DMS53 (cell line): Measurements from ENCODE around the gene MAU2.
"Not testable (repeated sequence)": the region's sequence is repeated elsewhere in the genome, so short reads cannot be mapped to it uniquely, and the experiment has no call there.

Source experiments
- DNase-seq: peaks from one replicate; lab custom pipeline; 2025; lab: John Stamatoyannopoulos, UW

Gene MAU2

DNA sequence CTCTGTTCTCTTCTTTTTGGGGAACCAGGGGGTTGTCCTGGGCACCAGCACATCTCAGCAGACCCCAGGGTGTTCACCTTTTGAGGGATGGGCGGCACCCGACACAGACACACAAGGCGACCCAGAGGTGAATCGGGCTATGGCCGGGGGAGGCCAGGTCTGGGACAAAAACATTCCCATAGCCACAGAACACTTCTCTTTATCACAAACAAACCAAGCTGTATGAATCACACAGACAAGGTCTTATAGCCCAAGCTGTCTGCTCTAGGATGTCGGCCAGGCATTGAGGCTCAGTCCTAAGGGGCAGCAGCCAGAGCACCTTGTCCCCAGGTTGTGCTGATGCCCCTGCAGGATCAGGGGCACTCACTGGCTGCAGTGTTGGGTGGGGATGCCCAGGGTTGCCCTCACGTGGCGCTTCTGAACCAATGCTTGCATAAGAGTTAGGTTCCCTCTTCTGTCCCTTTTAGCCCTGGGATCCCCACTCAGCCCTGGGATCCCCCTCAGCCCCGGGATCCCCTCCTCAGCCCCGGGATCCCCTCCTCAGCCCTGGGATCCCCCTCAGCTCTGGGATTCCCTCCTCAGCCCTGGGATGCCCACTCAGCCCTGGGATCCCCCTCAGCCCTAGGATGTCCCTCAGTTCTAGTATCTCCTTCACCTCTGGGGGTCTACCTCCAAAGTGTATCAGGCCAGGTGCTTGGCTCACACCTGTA, 26.9 kb downstream of the MAU2 start:
- DNase-seq: no peak

DNA sequence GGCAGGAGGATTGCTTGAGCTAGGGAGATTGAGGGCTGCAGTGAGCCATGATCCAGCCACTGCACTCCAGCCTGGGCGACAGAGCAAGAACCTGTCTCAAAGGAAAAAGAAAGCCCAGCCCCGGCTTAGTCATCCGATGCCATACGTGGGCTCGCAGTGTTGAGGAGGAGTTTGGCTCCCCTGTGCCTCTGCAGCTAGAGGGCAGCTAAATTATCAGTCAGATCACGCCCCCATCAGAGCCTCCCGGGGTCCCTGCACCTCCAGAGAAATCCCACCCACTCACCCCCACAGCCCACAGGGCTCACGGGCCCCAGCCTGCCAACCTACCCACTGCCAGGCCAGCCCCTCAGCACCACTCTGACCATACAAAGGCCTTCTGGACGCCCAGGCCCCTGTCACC, 27.6 kb downstream of the MAU2 start:
- DNase-seq: no peak

DNA sequence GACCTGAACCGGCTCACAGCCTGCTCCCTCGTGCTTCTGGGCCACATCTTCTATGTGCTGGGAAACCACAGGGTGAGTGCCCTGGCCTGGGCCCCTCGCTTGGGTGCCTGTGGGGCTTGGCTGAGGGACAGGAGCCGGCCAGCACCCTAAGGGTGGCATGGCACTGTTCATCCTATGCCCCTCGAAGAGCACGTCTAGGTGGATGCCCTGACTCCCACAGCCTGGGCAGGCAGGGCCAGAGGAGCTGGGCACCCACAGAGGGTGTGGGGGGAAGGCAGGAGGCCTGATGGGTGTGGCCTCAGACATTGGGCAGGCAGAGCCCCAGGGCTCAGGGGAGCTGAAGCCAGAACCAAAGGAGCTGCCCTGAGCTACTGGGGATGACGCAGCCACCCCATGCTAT, 28.7 kb downstream of the MAU2 start:
- DNase-seq: no peak

DNA sequence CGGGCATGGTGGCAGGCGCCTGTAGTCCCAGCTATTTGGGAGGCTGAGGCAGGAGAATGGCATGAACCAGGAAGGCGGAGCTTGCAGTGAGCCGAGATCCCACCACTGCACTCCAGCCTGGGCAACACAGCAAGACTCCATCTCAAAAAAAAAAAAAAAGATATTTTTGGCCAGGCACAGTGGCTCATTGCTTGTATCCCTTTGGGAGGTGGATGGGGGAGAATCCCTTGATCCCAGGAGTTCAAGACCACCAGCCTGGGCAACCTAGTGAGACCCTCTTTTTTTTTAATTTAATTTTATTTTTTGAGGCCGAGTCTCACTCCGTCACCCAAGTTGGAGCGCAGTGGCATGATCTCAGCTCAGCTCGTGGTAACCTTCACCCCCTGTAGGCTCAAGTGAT, 30.1 kb downstream of the MAU2 start:
- DNase-seq: not testable (repeated sequence)

DNA sequence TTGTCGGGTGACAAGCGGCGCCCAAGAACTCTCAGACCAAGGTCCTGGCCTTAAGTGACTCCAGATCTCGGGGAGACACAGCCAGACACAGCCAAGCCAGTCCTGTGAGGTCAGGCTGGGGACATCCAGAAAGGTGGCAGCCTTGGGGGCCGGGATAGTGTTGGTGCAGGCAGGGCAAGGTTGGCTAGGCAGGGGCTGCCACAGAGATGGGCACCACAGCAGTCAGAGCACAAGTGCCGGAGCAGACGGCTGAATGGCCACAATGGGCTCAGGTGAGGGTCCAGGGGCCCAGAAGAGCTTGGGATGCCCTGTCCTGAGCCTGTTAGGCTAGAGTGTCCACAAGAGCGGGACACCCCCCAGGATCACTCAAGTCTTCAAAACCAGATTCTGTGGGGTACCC, 32.2 kb downstream of the MAU2 start:
- no peak for DNase-seq

DNA sequence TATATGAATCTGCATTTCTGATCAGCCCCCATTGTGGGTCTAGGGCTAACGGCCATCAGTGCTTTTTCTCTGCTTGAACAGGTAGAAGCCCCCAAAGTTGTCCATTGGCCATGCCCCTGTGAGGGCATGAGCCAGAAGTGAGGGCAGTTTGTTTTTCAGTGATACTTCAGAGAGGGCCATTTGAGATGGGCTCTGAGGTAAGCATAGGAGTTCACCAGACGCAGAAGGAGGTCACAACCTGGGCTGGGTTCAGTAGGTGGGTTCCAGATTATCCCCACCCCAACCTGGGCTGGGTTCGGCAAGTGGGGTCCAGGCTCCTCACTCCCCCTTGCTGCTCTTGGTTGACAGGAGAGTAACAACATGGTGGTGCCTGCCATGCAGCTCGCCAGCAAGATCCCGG, 33.4 kb downstream of the MAU2 start:
- no peak for DNase-seq

DNA sequence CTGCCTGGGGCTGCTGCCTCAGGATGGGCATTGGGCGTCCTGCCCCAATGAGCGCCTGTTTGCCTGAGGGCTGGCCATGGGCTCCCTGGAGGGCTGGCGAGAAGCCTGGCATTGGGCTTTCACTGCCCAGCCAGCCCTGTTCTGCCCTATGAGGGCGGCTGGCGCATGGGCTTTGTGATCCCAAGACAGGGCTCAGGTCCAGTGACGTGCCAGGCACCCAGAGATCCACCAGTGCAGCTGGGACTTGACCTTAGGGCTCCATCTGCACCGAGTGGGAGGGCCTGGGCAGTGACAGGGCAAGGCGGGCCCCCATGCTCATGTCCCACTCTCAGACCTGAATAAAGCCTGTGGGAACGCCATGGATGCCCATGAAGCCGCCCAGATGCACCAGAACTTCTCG, 34.3 kb downstream of the MAU2 start:
- no peak for DNase-seq

DNA sequence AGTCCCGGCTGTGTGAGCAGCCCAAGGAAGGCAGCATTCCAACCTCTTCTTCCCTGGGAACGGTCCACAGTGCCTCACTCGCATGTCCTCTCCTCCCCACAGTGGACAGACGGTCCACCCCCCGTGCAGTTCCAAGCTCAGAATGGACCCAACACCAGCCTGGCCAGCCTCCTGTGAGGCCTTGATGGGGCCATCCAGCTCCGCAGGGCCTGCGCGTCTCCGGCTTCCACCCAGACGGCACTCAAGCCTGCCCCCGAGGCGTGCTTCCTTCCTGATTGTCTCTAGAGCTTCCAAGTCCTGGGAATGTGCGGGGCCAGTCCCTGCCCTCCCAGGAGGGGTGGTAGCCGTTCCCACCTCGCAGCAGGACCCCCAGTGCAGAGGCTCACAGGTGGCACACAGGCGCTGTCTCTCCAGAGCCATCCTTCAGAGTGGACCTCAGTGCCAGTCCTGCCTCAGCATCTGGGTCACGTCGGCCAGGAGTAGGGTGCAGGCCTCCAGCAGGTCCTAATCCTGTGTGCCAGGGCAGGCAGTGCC, 35.0 kb downstream of the MAU2 start:
- no peak for DNase-seq

DNA sequence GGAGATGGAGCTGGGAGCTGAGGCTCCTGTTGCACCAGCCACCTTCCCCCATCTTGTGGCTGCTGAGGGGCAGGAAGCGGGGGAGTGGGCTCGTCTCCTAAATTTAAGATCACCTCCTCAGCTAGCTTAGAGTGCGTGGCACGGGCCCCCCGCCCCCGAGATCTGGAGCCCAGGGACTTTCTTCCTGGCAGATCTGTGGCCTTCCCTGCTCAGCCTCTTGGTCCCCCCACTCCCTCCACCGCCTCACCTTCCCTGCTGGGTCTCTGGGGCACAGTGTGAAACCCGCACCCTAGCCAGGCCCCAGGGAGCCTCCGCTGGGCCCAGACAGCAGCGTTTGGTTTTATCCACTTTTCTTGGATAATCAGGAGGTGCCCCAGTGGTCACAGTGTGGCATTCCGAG, 35.9 kb downstream of the MAU2 start:
- no peak for DNase-seq

DNA sequence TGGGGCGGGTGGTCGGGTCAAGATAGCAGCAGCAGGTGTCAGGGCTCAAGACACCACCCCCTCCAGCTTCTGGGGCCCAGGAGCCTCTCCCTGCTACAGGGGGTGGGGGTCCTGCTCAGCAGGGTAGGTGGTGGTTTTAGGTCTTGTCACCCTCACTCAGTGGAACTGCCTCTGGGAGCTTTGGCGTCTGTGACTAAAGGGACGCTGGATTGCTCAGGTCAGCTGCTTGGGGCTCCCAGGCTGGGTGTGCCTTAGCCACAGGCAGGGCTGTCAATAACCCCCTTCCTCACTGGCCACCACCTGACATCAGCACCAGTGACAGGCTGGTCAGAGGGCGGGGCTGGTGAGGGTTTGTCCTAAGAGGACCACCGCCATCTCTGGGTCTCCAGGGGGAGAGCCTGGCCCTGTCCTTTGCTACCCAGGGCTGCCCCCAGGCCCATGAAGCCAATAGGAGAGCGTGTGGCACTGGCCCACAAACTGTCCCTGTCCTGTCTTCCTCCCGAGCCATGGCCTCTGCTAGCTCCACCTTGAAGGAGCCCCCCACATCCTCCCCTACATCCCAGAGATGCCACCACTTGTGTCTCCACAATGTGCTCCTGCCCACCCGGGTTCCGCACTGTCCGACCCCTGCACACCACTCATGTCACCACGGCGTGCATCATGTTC, 36.4 kb downstream of the MAU2 start:
- DNase-seq: no peak

DNA sequence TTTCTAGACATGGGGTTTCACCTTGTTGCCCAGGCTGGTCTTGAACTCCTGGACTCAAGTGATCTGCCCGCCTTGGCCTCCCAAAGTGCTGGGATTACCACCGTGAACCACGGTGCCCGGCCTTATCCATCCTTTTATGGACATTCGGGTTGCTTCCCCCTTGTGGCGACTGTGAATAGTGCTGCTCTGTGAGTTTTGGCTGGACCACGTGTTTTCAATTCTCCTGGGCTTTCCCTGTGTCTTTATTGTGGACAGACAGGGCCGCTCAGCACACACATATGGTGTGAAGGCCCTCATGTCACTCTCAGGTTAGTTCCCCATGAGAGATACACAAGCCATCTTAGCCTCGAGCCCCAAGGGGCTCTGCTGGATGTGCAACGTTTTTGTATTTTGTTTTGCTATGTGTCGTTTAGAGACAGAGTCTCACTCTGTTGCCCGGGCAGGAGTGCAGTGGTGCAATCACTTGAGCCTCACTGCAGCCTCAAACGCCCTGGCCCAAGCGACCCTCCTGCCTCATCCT, 40.5 kb downstream of the MAU2 start:
- peak; percentile 89 for DNase-seq

DNA sequence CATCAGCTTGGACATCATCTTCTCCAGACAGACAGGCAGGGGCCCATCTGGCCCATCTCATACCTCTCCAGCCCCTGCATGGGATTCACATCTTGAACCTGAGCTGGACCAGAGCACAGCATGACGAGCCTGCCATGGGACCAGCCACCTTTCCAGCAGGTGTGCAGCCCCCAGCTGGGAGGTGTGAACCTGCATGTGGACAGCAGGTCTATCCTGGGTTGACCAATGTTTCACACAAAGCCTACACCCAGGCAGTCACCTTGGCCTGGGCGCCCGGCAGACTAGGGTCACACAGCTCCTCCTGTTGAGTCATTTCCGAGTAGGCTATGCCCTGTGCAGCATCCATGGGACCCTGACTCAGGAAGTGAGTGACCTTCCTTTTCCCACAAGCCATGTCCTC, 41.4 kb downstream of the MAU2 start:
- no peak for DNase-seq

DNA sequence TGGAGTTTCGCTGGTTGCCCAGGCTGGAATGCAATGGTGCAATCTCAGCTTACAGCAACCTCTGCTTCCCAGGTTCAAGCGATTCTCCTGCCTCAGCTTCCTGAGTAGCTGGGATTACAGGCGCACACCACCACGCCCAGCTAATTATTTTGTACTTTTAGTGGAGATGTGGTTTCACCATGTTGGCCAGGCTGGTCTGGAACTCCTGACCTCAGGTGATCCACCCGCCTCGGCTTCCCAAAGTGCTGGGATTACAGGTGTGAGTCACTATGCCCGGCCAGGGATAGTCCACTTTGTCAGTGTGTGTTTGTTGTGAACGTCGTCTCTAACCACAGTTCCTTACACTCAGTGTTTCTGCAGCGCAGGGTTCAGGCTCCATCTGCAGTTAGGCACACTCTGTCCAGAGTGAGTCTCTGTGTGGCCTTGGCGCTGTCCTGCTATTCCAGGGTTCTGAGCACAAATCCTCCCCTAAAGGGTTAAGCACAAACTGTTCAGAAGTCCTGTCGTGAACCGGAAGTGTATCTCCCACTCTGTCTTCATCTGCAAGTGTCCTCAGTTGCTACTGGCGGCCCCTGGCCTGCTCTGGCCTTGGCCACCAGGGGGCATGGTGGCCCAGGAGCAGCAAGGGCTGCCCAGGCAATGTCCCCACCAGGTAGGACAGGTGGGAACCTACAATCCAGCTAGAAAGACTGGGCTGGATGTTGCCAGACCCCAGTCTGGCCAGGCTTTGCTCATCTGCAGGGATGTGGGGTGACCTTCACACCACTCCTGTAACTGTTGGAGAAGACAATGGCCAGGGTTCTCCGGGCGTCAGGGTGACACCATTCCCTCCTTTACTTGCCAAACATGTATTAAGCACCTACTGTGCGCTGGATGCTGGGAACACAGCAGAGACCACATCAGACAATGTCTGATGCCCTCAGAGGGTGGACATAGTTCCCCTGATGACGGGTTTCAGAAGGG, 46.1 kb downstream of the MAU2 start:
- DNase-seq: peak; percentile 93

DNA sequence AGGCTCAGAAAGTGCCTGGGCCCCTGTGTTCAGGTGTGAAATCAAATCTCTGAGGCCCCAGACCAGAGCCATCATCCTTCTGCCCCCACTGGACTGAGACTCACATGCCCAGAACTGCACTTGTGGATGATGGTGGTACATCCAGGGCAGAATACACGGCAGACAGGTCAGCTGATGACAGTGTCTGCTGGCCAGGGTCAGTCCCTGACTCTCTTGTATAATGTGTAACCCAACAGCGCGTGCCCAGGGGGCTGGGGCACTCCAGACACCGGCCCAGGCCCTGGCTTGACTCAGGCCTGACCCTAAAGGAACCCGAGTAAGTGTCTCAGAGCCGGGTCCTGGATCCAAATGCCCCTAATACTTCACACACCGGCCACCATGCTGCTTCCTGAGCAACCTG, 47.5 kb downstream of the MAU2 start:
- peak; percentile 17 for DNase-seq

DNA sequence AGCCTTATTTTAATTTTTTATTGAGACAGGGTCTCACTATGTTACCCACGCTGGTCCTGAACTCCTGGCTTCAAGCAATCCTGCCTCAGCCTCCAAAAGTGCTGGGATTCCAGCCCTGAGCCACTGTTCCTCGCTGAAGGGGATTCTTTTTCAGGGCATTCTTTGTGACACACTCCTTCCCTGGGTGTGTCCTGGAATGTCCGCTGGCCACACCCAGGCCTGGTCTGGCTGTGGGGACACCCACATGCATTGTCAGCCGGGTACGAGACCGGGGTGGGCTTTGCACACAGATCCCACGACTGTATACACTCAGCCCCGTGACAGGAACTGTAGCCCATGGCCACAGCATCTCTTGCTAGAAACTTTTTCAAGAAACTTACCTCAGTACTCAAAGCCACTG, 50.4 kb downstream of the MAU2 start:
- no peak for DNase-seq

DNA sequence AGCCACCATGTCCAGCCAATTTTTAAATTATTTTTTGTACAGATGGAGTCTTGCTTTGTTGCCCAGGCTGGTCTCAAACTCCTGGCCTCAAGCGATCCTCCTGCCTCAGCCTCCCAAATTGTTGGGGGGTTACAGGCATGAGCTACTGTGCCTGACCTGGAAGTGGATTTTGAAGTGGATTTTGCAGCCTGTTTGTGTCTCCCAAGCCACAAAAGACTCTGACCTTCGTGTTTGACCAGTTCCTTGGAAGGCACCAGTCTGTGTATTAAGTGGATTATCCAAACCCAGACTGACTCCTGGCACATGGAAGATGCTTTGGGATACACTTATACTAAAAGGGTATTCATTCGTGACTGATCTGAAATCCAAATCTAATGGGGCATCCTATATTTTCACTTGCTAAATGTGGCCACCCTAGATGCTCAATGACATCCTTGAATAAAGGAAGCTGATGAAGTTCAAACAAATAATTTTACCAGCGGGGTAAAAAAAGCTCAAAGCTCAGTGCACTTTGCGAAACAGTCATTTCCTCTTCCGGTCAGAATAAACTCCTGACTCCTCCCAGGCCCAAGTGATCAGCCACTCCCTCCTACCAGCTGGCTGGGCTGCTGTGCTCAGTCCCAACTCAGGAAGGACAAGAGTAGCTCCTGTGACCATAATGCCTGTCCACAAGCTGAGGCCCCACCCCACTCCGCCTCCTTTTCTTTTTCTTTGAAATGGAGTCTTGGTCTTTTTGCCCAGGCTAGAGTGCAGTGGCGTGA, 52.2 kb downstream of the MAU2 start:
- peak; percentile 59 for DNase-seq

DNA sequence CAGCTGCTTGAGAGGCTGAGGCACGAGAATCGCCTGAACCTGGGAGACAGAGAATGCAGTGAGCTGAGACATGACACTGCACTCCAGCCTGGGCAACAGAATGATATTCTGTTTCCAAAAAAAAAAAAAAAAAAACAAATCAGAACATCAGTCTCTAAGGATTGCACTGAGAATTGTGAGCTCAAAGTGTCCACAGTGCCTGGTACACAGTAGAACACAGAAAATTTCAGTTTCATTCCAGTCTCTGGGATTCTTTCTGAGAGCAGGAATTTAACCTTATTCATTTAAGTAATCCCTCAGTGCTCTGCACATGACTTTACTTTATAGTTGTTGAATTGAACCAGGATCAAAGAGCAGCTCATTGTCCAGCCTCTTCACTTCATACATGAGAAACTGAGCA, 58.9 kb downstream of the MAU2 start:
- no peak for DNase-seq

DNA sequence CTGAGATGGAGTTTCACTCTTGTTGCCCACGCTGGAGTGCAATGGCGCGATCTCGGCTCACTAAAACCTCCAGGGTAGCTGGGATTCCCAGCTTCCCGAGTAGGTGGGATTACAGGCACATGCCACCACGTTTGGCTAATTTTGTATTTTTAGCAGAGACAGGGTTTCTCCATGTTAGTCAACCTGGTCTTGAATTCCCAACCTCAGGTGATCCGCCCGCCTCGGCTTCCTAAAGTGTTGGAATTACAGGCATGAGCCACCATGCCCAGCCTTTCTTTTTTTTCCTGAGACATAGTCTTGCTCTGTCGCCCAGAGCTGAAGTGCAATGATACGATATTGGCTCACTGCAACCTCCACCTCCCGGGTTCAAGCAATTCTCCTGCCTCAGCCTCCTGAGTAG, 59.7 kb downstream of the MAU2 start:
- DNase-seq: not testable (repeated sequence)

DNA sequence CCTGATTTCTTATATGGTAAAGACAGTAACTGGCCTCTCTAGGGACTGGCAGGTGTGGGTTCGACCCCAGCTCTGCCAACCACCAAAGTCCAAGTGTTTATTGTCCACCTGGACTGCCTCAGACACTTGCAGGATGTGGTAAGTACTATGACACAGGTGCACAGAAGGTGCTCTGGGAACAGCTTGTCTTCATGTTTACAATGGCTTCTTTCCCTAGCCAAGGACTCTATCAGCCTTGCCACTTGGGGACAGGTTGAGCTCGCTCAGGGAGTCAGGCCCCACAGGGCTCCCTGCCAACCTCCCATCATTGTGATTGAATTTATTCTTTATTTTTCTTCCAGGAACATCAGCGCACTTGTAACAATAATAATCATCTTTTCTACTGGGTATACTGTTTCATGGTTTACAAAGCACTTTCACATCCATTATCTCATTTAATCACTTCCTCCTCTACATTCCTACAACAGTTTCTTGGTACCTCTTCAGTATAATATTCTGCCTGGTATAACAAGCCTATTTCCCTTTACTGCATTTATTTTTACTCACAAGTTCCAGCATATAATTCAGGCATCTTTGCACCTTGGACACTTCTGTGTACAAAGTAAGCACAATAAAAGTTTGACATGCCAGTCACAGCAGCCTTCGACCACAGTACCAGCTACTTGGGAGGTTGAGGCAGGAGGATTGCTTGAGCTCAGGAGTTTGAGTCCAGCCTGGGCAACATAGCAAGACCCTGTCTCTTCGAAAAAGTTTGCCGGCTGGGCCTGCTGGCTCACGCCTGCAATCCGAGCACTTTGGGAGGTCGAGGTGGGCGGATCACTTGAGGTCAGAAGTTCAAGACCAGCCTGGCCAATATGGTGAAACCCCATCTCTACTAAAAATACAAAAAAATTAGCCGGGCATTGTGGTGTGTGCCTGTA, 60.6 kb downstream of the MAU2 start:
- DNase-seq: peak; percentile 27

DNA sequence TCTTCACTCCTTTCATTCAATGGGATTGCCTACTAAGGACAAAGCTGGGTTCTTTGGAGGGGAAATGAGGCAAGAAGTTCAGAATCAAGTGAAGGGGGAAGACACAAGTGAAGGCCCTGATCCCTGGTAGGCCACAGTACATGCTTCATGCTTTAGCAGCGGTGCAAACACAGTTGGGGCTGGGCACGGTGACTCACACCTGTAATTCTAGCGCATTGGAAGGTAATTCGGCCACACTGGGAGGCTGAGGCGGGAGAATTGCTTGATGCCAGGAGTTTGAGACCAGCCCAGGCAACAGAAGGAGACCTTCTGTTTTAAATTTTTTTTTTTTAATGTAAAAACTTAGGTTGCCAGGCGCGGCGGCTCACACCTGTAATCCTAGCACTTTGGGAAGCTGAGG, 61.5 kb downstream of the MAU2 start:
- peak; percentile 17 for DNase-seq
